GM12801 (cell line): ENCODE results near the gene MRC2.

Experiments
- TF ChIP-seq, protein P1 (sequence below): IDR thresholded peaks from one replicate; pipeline ENCODE4 v1.5.1; 2011; ENCODE audit warnings: control low read depth; ENCODE audit not compliant: insufficient read length; ENCODE audit errors: extremely low read depth

Gene MRC2

GRCh38 chr17:62690168-62690897 lies 62.9 kb downstream of the MRC2 start:
- TF ChIP-seq, protein P1, sequence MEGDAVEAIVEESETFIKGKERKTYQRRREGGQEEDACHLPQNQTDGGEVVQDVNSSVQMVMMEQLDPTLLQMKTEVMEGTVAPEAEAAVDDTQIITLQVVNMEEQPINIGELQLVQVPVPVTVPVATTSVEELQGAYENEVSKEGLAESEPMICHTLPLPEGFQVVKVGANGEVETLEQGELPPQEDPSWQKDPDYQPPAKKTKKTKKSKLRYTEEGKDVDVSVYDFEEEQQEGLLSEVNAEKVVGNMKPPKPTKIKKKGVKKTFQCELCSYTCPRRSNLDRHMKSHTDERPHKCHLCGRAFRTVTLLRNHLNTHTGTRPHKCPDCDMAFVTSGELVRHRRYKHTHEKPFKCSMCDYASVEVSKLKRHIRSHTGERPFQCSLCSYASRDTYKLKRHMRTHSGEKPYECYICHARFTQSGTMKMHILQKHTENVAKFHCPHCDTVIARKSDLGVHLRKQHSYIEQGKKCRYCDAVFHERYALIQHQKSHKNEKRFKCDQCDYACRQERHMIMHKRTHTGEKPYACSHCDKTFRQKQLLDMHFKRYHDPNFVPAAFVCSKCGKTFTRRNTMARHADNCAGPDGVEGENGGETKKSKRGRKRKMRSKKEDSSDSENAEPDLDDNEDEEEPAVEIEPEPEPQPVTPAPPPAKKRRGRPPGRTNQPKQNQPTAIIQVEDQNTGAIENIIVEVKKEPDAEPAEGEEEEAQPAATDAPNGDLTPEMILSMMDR: no peak

- TF ChIP-seq, protein P1: no peak
These were observed 64.7 kb downstream of the MRC2 start for GRCh38 chr17:62692159-62692651.

- TF ChIP-seq, protein P1: no peak
These were observed 65.4 kb downstream of the MRC2 start for GRCh38 chr17:62692721-62693431.

DNA sequence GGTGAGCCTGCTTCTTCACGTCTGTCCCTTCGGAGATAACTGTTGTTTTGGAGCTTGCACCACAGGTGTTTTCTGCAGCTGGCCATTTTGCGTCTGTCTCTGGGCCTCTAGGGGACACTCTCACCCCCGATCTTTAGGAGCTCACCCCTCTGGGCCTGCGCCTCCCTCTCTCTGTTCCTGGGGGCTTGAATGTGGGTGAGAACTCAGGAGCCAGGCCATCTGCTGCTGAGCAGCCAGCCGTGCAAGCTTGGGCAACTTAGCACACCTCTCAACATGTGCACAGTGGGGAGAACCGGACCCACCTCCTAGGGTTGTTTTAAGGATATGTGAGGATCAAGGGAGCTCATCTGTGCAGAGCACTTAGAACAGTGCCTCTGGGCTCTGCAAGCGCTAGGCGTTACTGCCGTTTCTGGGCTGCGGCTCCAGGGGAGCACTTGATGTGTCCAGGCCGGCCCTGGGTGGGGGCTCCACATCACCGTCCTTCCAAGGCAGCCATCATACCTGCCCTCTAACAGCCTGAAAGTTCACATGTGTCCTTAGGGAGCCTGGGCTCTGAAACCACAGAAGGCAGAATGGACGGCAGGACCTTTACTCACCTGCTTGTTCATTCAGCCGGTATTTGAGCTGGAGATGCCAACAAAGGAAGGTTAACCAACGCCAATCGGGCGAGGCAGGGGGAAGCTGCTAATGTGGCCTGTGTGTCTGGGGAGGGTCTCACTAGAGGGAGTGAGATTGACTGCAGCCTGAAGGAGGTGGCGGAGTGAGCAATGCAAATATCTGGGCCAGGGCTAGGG lies 66.3 kb downstream of the MRC2 start:
- TF ChIP-seq, protein P1: no peak

DNA sequence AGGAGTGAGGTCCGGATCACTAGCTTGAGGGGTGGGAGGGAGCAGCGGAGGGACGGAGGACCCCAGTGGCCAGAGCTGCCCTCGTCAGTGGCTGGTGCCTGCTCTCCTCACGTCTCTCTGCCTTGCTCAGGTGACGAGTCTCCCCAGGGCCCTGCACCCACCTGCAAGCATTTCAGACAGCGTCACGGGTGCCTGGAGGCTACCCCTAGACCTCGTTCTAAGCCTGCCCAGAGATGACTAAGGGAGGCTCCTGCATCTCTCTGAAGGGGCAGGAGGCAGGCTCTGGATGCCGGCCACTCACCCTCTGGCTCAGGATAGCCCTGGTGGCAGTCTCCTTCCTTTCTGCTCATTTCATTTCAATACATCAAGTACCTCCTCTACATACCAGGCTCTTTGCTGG lies 68.8 kb downstream of the MRC2 start:
- TF ChIP-seq, protein P1: no peak

- TF ChIP-seq, protein P1: no peak
These were observed 69.4 kb downstream of the MRC2 start for GRCh38 chr17:62696726-62697490.
